Natural killer cell (primary cell): ENCODE data around the gene AOPEP. TPM values are rescaled to one million over a fixed set of nuclear protein-coding genes. Genes with fewer than 3 reads are reported as not detected.

Source experiments
- ATAC-seq, 3 donors: fragments of 150-1000 bp in 2 of 3; fragments of 200-7000 bp in 1 of 3; cut with Tn5 transposase; 1 replicate in 1 of 3; 2 replicates in 2 of 3; pipeline ENCODE4 v1.10.0; 2021; ENCODE audit warnings: mild to moderate bottlenecking in 2 of 3, moderate library complexity in 2 of 3
- DNase-seq, 2 donors: peaks; one replicate each; pipeline versions ENCODE4 v3.0.0 to v3.0.0-alpha.2; 2013 to 2021; ENCODE audit warnings: mixed read lengths in 1 of 2
- H3K27ac ChIP-seq: one replicate; pipeline ENCODE4 v1.5.1; 2013; ENCODE audit warnings: mild to moderate bottlenecking, low read length
- H3K27me3 ChIP-seq: one replicate; pipeline ENCODE4 v1.6.1; 2013; ENCODE audit warnings: low read length; ENCODE audit not compliant: control insufficient read depth, insufficient read depth
- H3K36me3 ChIP-seq: one replicate; pipeline ENCODE4 v1.6.1; 2013; ENCODE audit warnings: low read length; ENCODE audit not compliant: control insufficient read depth, insufficient read depth
- H3K4me1 ChIP-seq: one replicate; pipeline ENCODE4 v1.6.1; 2013; ENCODE audit warnings: low read length; ENCODE audit not compliant: control insufficient read depth, insufficient read depth
- H3K4me3 ChIP-seq: one replicate; pipeline ENCODE4 v1.5.1; 2013; ENCODE audit warnings: low read length
- H3K9me3 ChIP-seq: one replicate; pipeline ENCODE4 v1.6.1; 2013; ENCODE audit warnings: low read length; ENCODE audit not compliant: control insufficient read depth, insufficient read depth
- H3K27ac Mint-ChIP-seq, 2 donors: one replicate each; pipeline ENCODE4 v1.8.0; 2022; ENCODE audit warnings: mild to moderate bottlenecking in 2 of 2, mixed read lengths in 2 of 2, moderate library complexity in 1 of 2
- H3K27me3 Mint-ChIP-seq, 2 donors: one replicate each; pipeline ENCODE4 v1.8.0; 2022; ENCODE audit warnings: low read depth in 2 of 2, mixed read lengths in 2 of 2
- H3K36me3 Mint-ChIP-seq: one replicate; pipeline ENCODE4 v1.8.0; 2022; ENCODE audit warnings: mixed read lengths
- H3K4me1 Mint-ChIP-seq, 2 donors: one replicate each; pipeline ENCODE4 v1.8.0; 2022; ENCODE audit warnings: mixed read lengths in 2 of 2
- H3K4me3 Mint-ChIP-seq: one replicate; pipeline ENCODE4 v1.8.0; 2022; ENCODE audit warnings: mild to moderate bottlenecking, moderate library complexity, mixed read lengths
- H3K9me3 Mint-ChIP-seq, 2 donors: one replicate each; pipeline ENCODE4 v1.8.0; 2022; ENCODE audit warnings: mixed read lengths in 2 of 2
- CTCF ChIP-seq: fragments of 200-600 bp; IDR thresholded peaks from one replicate; pipeline ENCODE4 v1.8.0; 2022; ENCODE audit warnings: antibody characterized with exemption
- WGBS: methylation state at CpG from one replicate; pipeline ENCODE4 v1.1.7; 2013; ENCODE audit warnings: missing lambda C conversion rate; ENCODE audit not compliant: insufficient coverage; 5-methylcytosine and 5-hydroxymethylcytosine counted together
- intact Hi-C: fragments of 100-400 bp; cut with micrococcal nuclease; formaldehyde crosslinking; loops from one replicate; pipeline ENCODE4 v1.14.2; 2022
- total RNA-seq, 4 donors: library from RNA; stranded (reverse); fragments of 120-200 nt in 1 of 4; gene quantifications; one replicate each; pipeline versions ENCODE4 v1.2.3 to v1.2.4, GENCODE V29; 2013 to 2022

The AOPEP gene
- total RNA-seq, 3 donors from 2014 or later (not counting 1 experiment from before 2014, with no cell fraction given): 20.1 to 22.6 (median 20.6) TPM

DNA sequence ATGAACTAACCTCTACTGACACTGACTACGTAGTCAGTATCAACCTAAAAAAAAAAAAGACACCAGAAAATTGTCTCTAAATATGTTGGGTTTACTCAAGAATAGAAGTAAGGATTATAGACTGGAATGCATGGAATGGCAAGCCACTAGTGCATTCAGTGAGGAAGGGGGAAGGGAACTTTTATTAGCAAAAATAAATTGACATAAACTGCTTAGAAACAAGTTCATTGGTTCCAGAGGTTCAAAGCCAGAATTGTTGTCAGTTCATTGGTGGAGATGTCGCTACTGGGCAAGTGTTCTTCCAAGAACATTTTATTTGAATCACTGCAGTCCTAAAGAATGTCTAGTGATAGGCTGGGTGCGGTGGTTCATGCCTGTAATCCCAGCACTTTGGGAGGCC lies 26.1 kb upstream of the AOPEP start:
- no peak for DNase-seq
- WGBS: 91% methylated on average over 2 of the region's 3 CpGs
- H3K27me3 ChIP-seq: no peaks in the 10 kb centered on the region
- intact Hi-C loops: no loop called here
- H3K4me1 ChIP-seq: no peaks in the 10 kb centered on the region
- no peak overlapping the region for H3K27ac ChIP-seq
- Mint-ChIP-seq H3K9me3 (no peaks in the 10 kb centered on the region), H3K27me3 (peaks cover 12 to 28% of the 10 kb centered on the region in 2 donors), H3K4me3 (no peak overlapping the region), H3K4me1 (no peaks in the 10 kb centered on the region), H3K36me3 (no peaks in the 10 kb centered on the region), H3K27ac (no peak overlapping the region)
- no peaks in the 10 kb centered on the region for H3K36me3 ChIP-seq
- no peak for TF ChIP-seq CTCF
- H3K4me3 ChIP-seq: no peak overlapping the region
- no peaks in the 10 kb centered on the region for H3K9me3 ChIP-seq
- ATAC-seq: no peak

DNA sequence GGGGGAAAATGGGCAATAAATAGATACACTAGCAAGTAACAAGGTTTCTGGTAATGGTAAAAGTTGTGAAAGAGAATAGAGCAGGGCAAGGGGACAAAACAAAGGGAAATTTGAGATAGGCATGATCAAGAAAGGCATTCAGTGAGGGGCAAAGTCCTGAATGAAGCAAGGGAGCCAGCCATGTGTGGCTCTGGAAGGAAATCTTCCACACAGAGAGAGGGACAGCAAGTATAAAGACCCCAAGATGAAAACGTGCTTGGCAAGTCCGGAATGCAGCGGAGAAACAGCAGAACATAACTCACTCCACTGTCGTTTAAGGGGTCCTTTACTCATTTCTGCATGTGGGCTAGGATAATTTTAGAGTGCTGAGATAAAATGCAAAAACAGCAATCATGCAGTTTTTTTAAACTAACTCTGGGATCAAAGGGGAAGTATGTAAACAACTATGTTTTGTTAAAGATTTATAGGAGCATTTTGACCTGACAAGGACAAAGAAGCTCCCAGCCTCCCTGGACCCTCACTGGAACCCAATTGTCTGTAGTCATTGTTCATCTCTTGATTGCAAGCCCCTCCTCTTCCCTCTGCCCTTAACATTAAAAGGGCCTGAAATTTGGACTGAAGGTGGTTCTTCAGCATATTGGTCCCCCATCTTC lies 22.9 kb upstream of the AOPEP start:
- no peak for DNase-seq
- TF ChIP-seq CTCF: no peak
- Histone ChIP-seq H3K27me3 (peaks cover 2% of the 10 kb centered on the region), H3K27ac (no peak overlapping the region), H3K4me3 (no peak overlapping the region), H3K36me3 (no peaks in the 10 kb centered on the region), H3K9me3 (no peaks in the 10 kb centered on the region), H3K4me1 (no peaks in the 10 kb centered on the region)
- ATAC-seq: no peak
- 77% methylated on average over 4 of the region's 4 CpGs for WGBS
- no peaks in the 10 kb centered on the region for H3K36me3 Mint-ChIP-seq
- H3K27me3 Mint-ChIP-seq: peaks cover 12 to 26% of the 10 kb centered on the region in 2 donors
- no peaks in the 10 kb centered on the region for H3K4me1 Mint-ChIP-seq
- intact Hi-C loops: no loop called here
- H3K9me3 Mint-ChIP-seq: no peaks in the 10 kb centered on the region
- no peak overlapping the region for H3K4me3 Mint-ChIP-seq
- no peak overlapping the region for H3K27ac Mint-ChIP-seq

- Mint-ChIP-seq H3K27ac (no peak overlapping the region), H3K4me1 (no peaks in the 10 kb centered on the region), H3K9me3 (no peaks in the 10 kb centered on the region), H3K36me3 (no peaks in the 10 kb centered on the region), H3K27me3 (peaks cover 4 to 14% of the 10 kb centered on the region in 2 donors), H3K4me3 (no peak overlapping the region)
- H3K4me3 ChIP-seq: no peak overlapping the region
- 85% methylated on average over 7 of the region's 7 CpGs for WGBS
- H3K9me3 ChIP-seq: no peaks in the 10 kb centered on the region
- intact Hi-C loops: no loop called here
- no peaks in the 10 kb centered on the region for H3K4me1 ChIP-seq
- DNase-seq (no peak), ATAC-seq (no peak)
- TF ChIP-seq CTCF: no peak
- H3K27ac ChIP-seq: no peak overlapping the region
- H3K27me3 ChIP-seq: peaks cover 2% of the 10 kb centered on the region
- H3K36me3 ChIP-seq: no peaks in the 10 kb centered on the region
Observed at GRCh38 chr9:94705162-94705702, 21.3 kb upstream of the AOPEP start.

DNA sequence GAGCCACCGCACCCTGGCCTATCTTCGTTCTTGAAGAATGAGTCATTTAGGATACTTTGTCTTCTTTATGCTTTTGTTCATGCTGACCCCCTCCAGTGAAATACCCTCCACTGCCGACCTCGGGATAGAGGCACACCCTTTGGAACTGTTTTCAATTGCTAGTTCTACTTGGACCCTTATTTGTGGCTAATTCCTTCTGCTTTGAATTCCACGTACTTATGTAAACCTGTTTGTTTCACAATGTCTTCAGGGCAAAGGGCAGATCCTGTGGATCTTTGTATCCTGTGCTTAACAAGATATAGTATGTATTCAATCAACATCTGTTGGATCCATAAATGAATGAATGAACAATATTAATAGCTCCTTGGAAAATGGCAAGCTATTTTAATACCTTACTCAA lies 19.6 kb upstream of the AOPEP start:
- intact Hi-C loops: no loop called here
- whole genome bisulfite sequencing: 92% methylated on average over 5 of the region's 5 CpGs
- H3K27me3 ChIP-seq: peaks cover 2% of the 10 kb centered on the region
- no peaks in the 10 kb centered on the region for H3K36me3 Mint-ChIP-seq
- H3K4me3 Mint-ChIP-seq: no peak overlapping the region
- H3K9me3 Mint-ChIP-seq: no peaks in the 10 kb centered on the region
- peaks cover 6 to 15% of the 10 kb centered on the region in 2 donors for H3K27me3 Mint-ChIP-seq
- no peaks in the 10 kb centered on the region for H3K4me1 Mint-ChIP-seq
- H3K27ac ChIP-seq: no peak overlapping the region
- DNase-seq (no peak), ATAC-seq (no peak)
- no peak for TF ChIP-seq CTCF
- H3K4me1 ChIP-seq: no peaks in the 10 kb centered on the region
- H3K27ac Mint-ChIP-seq: no peak overlapping the region
- no peaks in the 10 kb centered on the region for H3K9me3 ChIP-seq
- no peaks in the 10 kb centered on the region for H3K36me3 ChIP-seq
- no peak overlapping the region for H3K4me3 ChIP-seq
